ENCODE results near the gene HSPA12A. TPM values are rescaled to one million over a fixed set of nuclear protein-coding genes. Genes with fewer than 3 reads are reported as not detected.

HSPA12A gene
- total RNA-seq, 6 donors from 2014 or later, result 4.2 to 11.6 (median 6.1) TPM

DNA sequence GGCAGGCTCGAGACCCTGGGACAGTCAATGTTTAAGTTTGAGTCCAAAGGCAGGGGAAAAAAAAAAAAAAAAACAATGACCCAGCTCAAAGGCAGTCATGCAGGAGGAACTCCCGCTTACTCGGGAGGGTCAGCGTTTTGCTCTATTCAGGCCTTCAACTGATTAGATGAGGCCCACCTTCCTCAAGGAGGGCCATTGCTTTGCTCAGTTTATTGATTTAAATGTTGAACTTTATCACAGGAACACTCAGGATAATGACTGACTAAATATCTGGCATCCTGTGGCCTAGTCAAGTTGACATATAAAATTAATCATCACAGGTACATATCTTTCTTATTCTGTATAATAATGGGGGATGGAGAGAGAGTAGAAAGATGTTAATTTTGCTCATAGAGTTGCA is 52.6 kb downstream of the HSPA12A start:
- 80 to 92% methylated on average over 4 of the region's 4 CpGs for WGBS, 2 donors
- H3K9me3 ChIP-seq, result no peaks in the 10 kb centered on the region
- TF ChIP-seq POLR2A (IDR thresholded peaks at IDR 0.05) (no peak), POLR2AphosphoS5 (IDR thresholded peaks at IDR 0.05) (no peak), EP300 (IDR thresholded peaks at IDR 0.05) (no peak)
- TF ChIP-seq, protein P1, sequence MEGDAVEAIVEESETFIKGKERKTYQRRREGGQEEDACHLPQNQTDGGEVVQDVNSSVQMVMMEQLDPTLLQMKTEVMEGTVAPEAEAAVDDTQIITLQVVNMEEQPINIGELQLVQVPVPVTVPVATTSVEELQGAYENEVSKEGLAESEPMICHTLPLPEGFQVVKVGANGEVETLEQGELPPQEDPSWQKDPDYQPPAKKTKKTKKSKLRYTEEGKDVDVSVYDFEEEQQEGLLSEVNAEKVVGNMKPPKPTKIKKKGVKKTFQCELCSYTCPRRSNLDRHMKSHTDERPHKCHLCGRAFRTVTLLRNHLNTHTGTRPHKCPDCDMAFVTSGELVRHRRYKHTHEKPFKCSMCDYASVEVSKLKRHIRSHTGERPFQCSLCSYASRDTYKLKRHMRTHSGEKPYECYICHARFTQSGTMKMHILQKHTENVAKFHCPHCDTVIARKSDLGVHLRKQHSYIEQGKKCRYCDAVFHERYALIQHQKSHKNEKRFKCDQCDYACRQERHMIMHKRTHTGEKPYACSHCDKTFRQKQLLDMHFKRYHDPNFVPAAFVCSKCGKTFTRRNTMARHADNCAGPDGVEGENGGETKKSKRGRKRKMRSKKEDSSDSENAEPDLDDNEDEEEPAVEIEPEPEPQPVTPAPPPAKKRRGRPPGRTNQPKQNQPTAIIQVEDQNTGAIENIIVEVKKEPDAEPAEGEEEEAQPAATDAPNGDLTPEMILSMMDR (IDR thresholded peaks at IDR 0.05), result no peak
- H3K36me3 ChIP-seq, result no peaks in the 10 kb centered on the region
- H3K4me3 ChIP-seq, result no peak overlapping the region
- H3K4me1 ChIP-seq, result peaks cover 0 to 7% (median 4%) of the 10 kb centered on the region in 4 donors
- ATAC-seq (ENCODE audit: low FRiP score in 2 of 2) (no peak), DNase-seq (no peak)
- H3K27ac ChIP-seq, result no peak overlapping the region
- H3K27me3 ChIP-seq, result no peaks in the 10 kb centered on the region

DNA sequence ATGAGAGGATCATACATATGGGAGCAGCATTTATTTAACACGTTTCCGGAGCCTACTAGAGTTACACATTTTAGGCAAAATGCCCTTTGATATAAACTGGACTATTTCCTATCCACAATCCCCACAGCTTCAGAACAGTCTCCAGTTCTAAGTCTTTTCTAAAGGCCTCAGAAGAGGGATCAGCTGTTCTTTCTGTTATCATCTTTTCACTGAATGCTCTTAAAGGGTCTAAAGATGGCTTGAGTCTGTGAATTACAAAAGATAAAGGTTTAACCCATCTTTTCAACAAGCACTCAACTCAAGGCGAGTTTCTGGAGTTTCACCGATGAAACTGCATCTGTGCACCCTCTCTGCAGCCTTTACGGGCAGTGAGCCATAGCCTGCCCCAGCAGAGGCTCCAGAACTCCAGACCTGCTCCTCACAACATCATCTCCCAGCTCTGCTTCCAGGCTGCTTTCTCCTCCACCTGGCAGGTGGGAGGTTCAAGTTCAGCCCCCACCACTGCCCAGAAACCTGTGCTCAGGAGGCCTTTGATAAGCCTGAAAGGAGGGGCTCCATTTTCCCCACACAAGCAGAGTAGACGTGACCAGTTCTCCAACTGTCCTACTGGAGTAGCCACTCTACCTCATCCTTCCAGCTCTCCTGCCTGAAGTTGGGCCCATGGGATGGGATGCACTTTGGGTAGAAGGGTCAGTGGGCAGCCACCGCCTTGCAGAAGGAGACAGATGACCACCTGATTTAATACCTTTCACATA is 53.4 kb downstream of the HSPA12A start:
- no peak for DNase-seq
- no peak for ATAC-seq (ENCODE audit: low FRiP score in 2 of 2)
- no peak overlapping the region for H3K27ac ChIP-seq

DNA sequence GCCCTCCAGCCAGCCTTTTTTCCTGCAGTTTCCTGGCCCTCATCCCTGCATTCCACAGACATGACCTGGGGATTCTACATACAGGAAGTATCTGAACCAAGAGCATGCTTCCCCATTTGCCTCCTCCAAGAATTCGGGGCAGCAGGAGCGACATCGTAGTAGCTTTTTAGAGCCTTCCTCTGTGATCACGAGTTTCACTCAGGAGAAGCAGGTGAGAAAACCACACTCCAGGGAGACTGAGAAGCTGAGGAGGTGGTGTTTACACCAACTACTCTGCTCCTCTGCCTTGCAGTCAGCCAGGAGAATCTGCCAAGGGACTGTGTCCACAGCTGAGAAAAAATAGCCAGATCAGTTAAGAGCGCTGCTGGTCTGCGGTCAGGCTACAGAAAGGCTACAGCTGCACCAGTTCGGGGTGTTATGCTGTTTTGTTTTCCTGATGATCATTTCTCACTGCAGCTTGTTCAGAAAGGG is 54.1 kb downstream of the HSPA12A start:
- H3K4me3 ChIP-seq, result no peak overlapping the region
- no peaks in the 10 kb centered on the region for H3K27me3 ChIP-seq
- DNase-seq, result no peak
- no peak overlapping the region for H3K27ac ChIP-seq
- ATAC-seq (ENCODE audit: low FRiP score in 2 of 2), result peak in 1 of 2 donors; percentile 59
- TF ChIP-seq, protein P1 (IDR thresholded peaks at IDR 0.05), result no peak
- TF ChIP-seq POLR2AphosphoS5 (IDR thresholded peaks at IDR 0.05), result no peak
- TF ChIP-seq POLR2A (IDR thresholded peaks at IDR 0.05), result no peak
- TF ChIP-seq EP300 (IDR thresholded peaks at IDR 0.05), result no peak
- H3K36me3 ChIP-seq, result no peaks in the 10 kb centered on the region
- WGBS, 2 donors, result 31 to 44% methylated on average over 7 of the region's 7 CpGs
- peaks cover 0 to 6% (median 1%) of the 10 kb centered on the region in 4 donors for H3K4me1 ChIP-seq
- no peaks in the 10 kb centered on the region for H3K9me3 ChIP-seq

More for the DNA sequence above, 53.4 kb downstream of the HSPA12A start:
- TF ChIP-seq EP300 (IDR thresholded peaks at IDR 0.05) (no peak), POLR2AphosphoS5 (IDR thresholded peaks at IDR 0.05) (no peak), POLR2A (IDR thresholded peaks at IDR 0.05) (no peak)
- TF ChIP-seq, protein P1 (IDR thresholded peaks at IDR 0.05), result no peak
- no peaks in the 10 kb centered on the region for H3K27me3 ChIP-seq
- no peaks in the 10 kb centered on the region for H3K36me3 ChIP-seq
- H3K4me1 ChIP-seq, result peaks cover 0 to 6% (median 1%) of the 10 kb centered on the region in 4 donors
- WGBS, 2 donors, result 81 to 82% methylated on average over 7 of the region's 7 CpGs
- H3K4me3 ChIP-seq, result no peak overlapping the region
- no peaks in the 10 kb centered on the region for H3K9me3 ChIP-seq

DNA sequence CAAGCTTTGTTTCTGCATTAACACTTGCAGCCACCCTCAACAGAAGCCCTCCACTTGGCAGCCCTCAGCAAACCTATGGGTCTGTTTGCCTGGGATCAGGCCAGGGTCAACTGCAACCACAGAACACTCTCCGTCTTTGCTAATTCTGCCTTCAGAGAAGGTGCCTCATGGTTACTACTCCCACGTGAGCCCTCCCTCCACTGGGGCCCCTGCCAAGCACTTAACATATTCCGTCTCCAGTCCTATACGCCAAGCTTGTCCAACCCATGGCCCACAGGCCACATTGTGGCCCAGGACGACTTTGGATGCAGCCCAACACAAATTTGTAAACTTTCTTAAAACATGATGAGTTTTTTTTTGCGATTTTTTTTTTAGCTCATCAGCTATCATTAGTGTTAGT is 54.7 kb downstream of the HSPA12A start:
- no peak for TF ChIP-seq POLR2AphosphoS5 (IDR thresholded peaks at IDR 0.05)
- TF ChIP-seq, protein P1 (IDR thresholded peaks at IDR 0.05), result no peak
- TF ChIP-seq EP300 (IDR thresholded peaks at IDR 0.05), result no peak
- TF ChIP-seq POLR2A (IDR thresholded peaks at IDR 0.05), result no peak
- H3K27me3 ChIP-seq, result no peaks in the 10 kb centered on the region
- no peak overlapping the region for H3K4me3 ChIP-seq
- H3K4me1 ChIP-seq, result peaks cover 0 to 6% (median 1%) of the 10 kb centered on the region in 4 donors
- H3K36me3 ChIP-seq, result no peaks in the 10 kb centered on the region
- H3K9me3 ChIP-seq, result no peaks in the 10 kb centered on the region
- DNase-seq (no peak), ATAC-seq (ENCODE audit: low FRiP score in 2 of 2) (no peak)
- 63 to 66% methylated on average over 6 of the region's 6 CpGs for WGBS, 2 donors
- no peak overlapping the region for H3K27ac ChIP-seq

Data from upper lobe of left lung (tissue), 6 donors.